Fibroblast of upper back skin (primary cell): ENCODE data around the gene BCAS3.
"Not testable (repeated sequence)": the region's sequence is repeated elsewhere in the genome, so short reads cannot be mapped to it uniquely, and the experiment has no call there.

Experiments used
- DNase-seq: peaks from one replicate; pipeline ENCODE4 v3.0.0-alpha.2; 2013

Gene BCAS3

DNA sequence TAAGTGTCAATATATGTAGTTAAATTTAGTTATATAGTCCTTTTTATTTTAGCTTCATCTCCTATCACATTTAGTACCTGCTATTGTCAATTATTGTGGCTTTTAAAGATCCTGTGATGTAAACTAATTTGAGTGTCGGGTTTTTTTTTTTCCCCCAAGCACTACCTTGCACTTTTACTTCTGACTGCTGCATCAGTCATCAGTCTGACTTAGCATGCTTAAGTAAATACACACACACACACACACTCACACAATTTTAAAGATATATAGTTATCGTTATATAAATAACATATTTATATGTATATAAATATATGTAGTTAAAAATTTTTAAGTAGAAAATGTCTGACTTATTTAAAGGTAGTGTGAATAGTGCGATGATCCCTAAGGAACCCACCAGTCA lies 127.2 kb downstream of the BCAS3 start:
- no peak for DNase-seq

DNA sequence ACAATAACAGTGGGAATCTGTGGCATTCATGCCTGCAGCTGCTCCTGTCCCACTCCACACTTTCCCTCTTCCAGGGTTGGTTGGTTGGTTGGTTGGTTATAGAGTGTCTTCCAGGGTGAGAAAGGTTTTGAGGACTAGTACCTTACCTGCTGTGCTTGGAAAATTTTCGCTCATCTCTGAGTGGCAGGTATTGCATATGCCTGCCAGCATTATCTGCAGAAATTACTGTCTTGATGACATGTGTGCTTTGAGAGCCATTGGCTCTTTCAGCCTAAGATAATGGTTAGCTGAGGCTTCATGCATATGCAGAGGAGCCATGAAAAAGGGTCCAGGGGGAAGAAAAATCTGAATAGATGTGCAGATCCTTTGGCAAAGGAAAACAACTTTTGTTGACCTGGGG lies 131.8 kb downstream of the BCAS3 start:
- no peak for DNase-seq

DNA sequence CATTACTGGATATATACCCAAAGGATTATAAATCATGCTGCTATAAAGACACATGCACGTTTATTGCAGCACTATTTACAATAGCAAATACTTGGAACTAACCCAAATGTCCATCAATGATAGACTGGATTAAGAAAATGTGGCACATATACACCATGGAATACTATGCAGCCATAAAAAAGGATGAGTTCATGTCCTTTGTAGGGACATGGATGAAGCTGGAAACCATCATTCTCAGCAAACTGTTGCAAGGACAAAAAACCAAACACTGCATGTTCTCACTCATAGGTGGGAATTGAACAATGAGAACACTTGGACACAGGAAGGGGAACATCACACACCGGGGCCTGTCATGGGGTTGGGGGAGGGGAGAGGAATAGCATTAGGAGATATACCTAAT lies 137.3 kb downstream of the BCAS3 start:
- not testable (repeated sequence) for DNase-seq

- peak; percentile 75 for DNase-seq
Observed at GRCh38 chr17:60817192-60817591, 139.5 kb downstream of the BCAS3 start.

GRCh38 chr17:60819447-60820130 lies 141.9 kb downstream of the BCAS3 start:
- DNase-seq: no peak

DNA sequence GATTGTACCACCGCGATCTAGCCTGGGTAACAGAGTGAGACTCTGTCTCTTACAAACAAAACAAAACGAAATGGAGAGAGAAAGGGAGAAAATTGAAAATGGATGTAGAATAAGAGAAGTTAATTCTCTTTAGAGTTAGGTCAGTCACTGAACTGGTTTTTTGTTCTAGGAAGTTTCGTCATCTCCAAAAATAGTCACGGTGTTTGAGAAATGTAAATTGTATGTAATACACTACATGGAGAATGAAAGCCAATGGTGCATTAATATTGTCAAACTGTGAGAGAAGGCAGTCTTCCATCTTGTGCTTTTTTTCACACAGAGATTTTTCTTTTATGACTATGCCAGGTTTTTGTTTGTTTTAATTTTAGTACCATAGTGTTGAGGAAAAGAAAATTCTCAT lies 145.9 kb downstream of the BCAS3 start:
- DNase-seq: no peak

- no peak for DNase-seq
Observed at GRCh38 chr17:60825351-60825750, 147.7 kb downstream of the BCAS3 start.

DNA sequence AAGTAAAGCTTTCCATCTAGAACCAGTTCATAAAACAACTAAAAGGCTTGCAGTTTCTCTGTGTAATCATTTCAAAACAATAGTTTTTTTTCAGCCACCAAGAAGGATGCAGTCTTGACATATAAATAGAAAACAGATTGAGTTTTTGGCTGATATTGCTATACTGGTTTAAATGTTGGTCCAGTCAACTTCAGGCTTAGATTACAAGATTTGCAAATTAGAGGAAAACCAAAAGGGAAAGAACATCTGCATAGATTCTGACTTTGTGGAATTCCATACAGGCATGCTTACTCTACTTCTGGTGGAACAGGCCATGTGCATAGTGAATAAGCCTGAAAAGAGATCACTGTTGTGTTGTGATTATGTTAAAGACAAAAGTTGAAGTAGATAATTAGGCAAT lies 150.3 kb downstream of the BCAS3 start:
- DNase-seq: peak; percentile 2

DNA sequence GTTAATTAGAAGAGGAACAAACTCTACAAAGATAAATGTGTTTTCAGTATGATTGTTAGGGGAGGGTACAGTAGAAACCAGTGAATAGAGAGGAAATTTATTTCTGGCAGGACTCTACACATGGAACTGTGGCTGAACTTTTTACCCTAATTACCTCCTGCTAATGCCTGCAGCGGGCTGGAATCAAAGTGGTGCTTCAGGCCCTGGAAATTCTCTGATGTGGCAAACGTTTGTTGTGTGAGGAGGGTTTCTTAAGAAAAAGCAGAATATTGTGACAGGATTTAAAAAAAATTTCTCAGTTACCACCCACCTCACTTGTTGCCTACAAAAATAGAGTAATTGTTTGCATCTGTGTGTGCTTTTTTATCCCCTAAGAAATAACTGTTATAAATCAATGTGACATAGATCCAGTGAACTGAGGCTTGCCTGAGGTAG lies 154.5 kb downstream of the BCAS3 start:
- DNase-seq: no peak

- DNase-seq: no peak
Observed at GRCh38 chr17:60832631-60833030, 155.0 kb downstream of the BCAS3 start.

DNA sequence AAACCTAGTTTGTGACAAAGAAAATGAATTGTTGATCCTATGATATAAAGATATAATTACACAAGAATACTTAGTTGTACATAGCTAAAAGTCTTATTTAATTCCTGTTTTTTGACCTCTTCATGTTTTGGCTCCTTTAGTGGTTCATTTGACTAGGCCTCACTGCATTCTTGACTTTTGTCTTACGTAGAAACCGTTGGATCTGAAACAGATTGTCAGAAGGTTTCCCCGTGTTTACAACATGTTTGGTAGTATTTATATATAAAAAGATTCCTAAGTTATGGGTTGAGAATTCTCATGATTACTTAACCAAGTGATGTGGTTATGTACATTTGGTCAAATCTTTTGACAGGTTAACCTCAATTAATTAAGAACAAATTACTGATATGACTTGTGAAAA lies 162.8 kb downstream of the BCAS3 start:
- no peak for DNase-seq

DNA sequence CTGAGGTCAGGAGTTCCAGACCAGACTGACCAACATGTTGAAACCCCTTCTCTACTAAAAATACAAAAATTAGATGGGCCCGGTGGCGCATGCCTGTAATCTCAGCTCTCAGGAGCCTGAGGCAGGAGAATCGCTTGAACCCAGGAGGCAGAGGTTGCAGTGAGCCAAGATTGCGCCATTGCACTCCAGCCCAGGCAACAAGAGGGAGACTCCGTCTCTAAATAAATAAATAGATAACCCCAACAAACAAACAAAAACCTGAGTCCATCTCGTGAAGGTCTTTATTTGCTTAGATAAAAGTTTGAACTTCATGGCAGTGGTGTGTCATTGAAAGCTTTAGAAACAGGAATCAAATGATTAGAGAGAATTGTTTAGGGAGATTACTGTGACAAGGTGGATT lies 167.4 kb downstream of the BCAS3 start:
- DNase-seq: no peak

- no peak for DNase-seq
Observed at GRCh38 chr17:60846175-60846574, 168.5 kb downstream of the BCAS3 start.

GRCh38 chr17:60851181-60851580 lies 173.5 kb downstream of the BCAS3 start:
- no peak for DNase-seq

- DNase-seq: no peak
Observed at GRCh38 chr17:60857556-60858080, 180.0 kb downstream of the BCAS3 start.

GRCh38 chr17:60862482-60862881 lies 184.8 kb downstream of the BCAS3 start:
- DNase-seq: no peak

DNA sequence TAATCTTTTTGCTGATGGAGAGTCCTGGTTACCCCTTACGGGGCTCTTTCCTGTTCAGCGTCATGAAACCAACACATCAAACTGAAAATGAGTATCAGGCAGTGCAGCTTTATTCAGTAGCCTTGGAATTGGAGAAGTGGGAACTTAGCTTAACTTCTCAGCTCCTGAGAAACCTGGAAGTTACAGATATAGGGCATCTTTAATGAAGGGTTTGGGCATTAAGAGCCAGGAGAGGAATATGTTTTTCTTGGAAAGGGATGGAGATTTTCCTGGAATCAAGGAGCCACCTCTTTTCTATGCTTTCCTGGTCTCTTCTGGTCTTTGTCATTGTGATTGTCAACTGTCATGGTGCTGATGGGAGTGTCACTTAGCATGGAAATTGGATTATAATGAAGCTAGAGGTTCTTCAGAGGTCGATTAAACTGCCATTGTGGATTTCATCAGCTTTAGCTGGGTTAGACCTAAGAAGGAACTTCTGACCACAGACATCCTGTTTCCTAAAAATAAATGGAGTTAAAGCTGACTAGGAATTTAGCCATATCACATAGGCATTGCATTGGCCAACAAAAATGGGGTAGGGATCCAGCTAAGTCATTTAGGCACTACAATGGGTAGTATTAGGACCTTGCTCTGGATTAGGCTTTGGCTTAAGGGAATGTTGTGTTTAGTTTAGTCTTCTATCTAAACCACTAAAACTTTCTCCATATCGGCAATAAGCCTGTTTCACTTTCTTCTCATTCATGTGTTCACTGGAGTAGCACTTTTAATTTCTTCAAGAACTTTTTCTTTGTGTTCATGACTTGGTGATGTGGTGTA lies 186.4 kb downstream of the BCAS3 start:
- DNase-seq: peak; percentile 44

- DNase-seq: no peak
Observed at GRCh38 chr17:60864708-60865005, 187.0 kb downstream of the BCAS3 start.

DNA sequence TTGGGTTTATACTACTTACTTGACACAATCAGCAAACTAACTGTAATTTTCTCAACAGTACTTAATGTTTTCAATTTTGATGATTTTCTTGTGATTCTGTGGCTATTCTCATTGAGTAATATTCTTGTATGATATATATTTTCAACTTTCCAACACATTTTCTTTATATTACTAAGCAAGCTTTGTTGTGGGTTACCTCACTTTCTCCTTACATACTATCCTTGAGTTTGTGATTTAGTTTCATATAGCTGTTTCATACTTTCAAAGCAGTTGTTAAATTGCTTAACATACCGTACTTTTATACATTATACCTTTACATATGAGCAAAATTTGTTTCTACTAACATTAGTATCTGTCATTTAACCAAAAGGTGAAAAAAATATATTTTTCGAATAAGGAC lies 197.1 kb downstream of the BCAS3 start:
- no peak for DNase-seq

GRCh38 chr17:60886731-60887613 lies 209.3 kb downstream of the BCAS3 start:
- DNase-seq: not testable (repeated sequence)

- DNase-seq: no peak
Observed at GRCh38 chr17:60887614-60888028, 210.0 kb downstream of the BCAS3 start.

DNA sequence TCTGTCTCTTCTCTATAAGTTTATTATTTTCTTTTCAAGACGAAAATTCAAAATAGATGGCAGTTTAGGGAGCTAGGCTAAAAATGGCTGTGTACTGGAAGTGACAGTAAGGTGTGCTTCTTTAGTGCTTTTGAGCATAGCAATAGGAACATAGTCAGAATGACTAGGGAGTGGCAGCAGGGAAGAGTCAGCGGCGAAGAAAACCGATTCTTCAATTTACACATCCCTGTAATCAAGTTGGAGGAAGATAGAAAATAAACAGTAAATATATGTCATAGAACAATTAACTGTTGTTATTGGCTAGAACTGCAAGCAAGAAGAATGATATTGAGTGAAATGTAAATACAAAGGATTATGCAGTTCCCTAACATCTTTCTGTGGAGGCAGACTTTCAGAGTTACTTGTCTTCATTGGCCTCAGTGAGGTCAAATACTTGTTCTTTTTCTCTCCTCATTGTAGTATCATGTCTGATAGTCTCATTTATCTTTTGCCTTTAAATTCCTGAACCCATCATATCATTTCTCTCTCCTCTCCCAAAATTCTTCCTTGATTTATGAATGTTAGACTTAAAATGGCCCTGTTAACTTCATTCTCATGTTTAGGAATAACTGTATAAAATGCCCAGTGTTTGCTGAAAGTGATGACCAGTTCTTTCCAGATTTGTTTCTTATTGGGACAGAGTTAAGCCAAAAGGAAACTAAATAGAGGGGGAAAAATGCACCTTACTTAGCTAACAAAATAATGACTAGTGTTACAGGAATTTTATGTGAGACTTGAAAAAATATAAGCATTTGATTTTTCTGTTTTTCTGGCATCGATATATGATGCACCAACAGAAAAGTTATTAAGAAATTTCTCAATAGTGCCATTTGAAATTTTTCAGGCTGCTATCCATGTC lies 211.4 kb downstream of the BCAS3 start:
- DNase-seq: no peak
